Activated CD4-positive, alpha-beta T cell treated with anti-CD3 and anti-CD28 coated beads for 4 hours (primary cell): ENCODE results near the gene LYRM1.
A peak's percentile ranks its signal among the peaks of the same experiment; 100 is the strongest.
"Not testable (repeated sequence)": the region's sequence is repeated elsewhere in the genome, so short reads cannot be mapped to it uniquely, and the experiment has no call there.

ENCODE experiments used
- DNase-seq, 2 donors: peaks; one replicate each; pipeline ENCODE4 v3.0.0-alpha.2; 2020

The LYRM1 gene

GRCh38 chr16:20900299-20901067 is at the start of gene LYRM1, which contains the start of gene DCUN1D3:
TSS of gene LYRM1 (plus strand) at chr16:20900771. CDS start at chr16:20915556, 14,785 bp downstream.
TSS of gene DCUN1D3 (minus strand) at chr16:20900358. CDS start at chr16:20862538, 37,820 bp downstream.
- DNase-seq, result peak; percentile 86 to 92

- no peak for DNase-seq
Measured at GRCh38 chr16:20850981-20851380, 49.6 kb upstream of the LYRM1 start.

GRCh38 chr16:20851601-20852000 is 49.0 kb upstream of the LYRM1 start:
- no peak for DNase-seq

- no peak for DNase-seq
Measured at GRCh38 chr16:20853143-20853542, 47.4 kb upstream of the LYRM1 start.

- no peak for DNase-seq
Measured at GRCh38 chr16:20853981-20854620, 46.5 kb upstream of the LYRM1 start.

- DNase-seq, result no peak
Measured at GRCh38 chr16:20854963-20855362, 45.6 kb upstream of the LYRM1 start.

GRCh38 chr16:20857281-20857680 is 43.3 kb upstream of the LYRM1 start:
- no peak for DNase-seq

- DNase-seq, result no peak
Measured at GRCh38 chr16:20859229-20859628, 41.3 kb upstream of the LYRM1 start.

- no peak for DNase-seq
Measured at GRCh38 chr16:20859699-20860098, 40.9 kb upstream of the LYRM1 start.

GRCh38 chr16:20860361-20860760 is 40.2 kb upstream of the LYRM1 start:
- no peak for DNase-seq

- not testable (repeated sequence) for DNase-seq
Measured at GRCh38 chr16:20860995-20861394, 39.6 kb upstream of the LYRM1 start.

- no peak for DNase-seq
Measured at GRCh38 chr16:20862162-20862960, 38.2 kb upstream of the LYRM1 start.

- not testable (repeated sequence) for DNase-seq
Measured at GRCh38 chr16:20864376-20864775, 36.2 kb upstream of the LYRM1 start.

- no peak for DNase-seq
Measured at GRCh38 chr16:20865420-20866131, 35.0 kb upstream of the LYRM1 start.

GRCh38 chr16:20866145-20866772 is 34.3 kb upstream of the LYRM1 start:
- DNase-seq, result no peak

- DNase-seq, result no peak
Measured at GRCh38 chr16:20866801-20867200, 33.8 kb upstream of the LYRM1 start.

- DNase-seq, result no peak
Measured at GRCh38 chr16:20867585-20867984, 33.0 kb upstream of the LYRM1 start.

- no peak for DNase-seq
Measured at GRCh38 chr16:20868890-20869289, 31.7 kb upstream of the LYRM1 start.

- no peak for DNase-seq
Measured at GRCh38 chr16:20870122-20870820, 30.3 kb upstream of the LYRM1 start.

GRCh38 chr16:20871258-20871657 is 29.3 kb upstream of the LYRM1 start:
- DNase-seq, result no peak

GRCh38 chr16:20871941-20872815 is 28.4 kb upstream of the LYRM1 start:
- no peak for DNase-seq
